GM18868 (cell line): Measurements from ENCODE around the gene NTN3.

Experiments
- ATAC-seq: cut with Tn5 transposase; IDR thresholded peaks from one replicate; pipeline ENCODE4 v1.9.1; 2021; ENCODE audit warnings: mild to moderate bottlenecking, moderate library complexity; ENCODE audit not compliant: unreplicated experiment

The NTN3 gene

DNA sequence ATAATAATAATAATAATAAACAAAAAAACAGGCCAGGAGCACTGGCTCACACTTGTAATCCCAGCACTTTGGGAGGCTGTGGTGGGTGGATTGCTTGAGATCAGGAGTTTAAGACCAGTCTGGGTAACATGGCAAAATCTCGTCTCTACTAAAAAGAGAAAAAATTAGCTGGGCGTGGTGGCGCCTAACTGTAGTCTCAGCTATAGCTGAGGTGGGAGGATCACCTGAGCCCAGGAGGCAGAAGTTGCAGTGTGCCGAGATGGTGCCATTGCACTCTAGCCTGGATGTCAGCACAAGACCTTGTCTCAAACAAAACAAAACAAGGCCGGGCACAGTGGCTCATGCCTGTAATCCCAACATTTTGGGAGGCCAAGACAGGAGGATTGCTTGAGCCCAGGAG lies 23.9 kb downstream of the NTN3 start:
- no peak for ATAC-seq

- no peak for ATAC-seq
Observed at GRCh38 chr16:2496223-2497115, 25.4 kb downstream of the NTN3 start.

DNA sequence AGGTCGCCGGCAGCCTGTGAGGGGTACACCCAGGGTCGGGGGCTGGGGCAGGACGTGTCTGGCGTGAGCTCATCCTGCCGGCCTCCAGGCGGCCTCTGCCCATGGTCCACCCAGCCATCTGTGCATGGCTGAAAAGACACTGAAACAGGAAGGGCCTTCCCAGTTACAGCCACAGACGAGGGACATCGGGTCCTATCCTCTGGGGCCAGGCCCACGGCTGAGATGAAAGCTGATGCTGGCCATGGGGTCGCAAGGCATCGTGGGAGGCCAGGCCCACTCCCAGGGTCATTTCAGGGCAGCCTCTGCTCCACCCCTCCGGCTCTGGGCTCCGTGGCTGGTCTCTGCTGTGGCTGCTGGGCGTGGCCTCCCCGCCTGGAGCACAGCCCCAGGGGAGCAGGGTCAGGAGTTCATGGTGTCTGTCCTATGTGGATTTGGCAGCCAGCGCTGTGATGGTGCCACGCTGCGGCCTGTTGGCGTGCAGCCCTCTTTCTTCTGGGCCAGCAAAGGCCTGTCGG lies 26.1 kb downstream of the NTN3 start:
- ATAC-seq = no peak

DNA sequence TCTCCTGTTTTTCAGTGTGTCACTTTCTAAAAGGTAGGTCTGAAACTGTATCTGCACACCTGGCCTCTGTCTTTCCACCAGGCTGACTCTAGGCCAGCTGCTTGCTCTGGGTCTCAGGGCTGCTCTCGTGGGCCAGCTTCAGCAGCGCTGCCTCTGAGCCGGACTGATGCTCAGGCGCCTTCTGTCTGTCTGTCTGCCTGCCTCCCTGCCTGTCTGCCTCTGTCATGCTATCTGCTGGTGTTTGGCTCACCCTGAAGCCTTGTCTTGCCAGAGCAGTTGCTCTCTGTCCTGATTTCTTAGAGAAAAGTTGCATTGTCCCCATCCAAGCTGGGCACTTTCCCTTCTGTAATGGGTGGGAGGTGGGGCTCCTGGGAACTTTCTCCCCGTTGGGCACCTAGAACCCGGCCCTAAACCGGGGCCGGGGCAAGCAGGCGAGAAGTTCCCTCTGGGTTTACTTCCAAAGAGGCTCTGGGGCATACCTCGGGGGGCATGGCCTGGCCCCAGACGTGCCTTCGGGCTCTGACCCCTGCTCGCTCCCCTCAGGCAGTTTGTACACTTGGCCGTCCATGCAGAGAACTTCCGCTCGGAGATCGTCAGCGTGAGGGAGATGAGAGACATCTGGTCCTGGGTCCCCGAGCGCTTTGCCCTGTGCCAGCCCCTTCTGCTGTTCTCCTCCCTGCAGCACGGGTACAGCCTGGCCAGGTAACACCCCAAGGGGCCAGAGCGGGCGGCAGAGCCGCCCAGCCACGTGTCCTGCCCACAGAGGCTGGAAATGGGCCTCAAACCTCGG lies 26.8 kb downstream of the NTN3 start:
- no peak for ATAC-seq

GRCh38 chr16:2498531-2499253 lies 27.6 kb downstream of the NTN3 start:
- no peak for ATAC-seq

DNA sequence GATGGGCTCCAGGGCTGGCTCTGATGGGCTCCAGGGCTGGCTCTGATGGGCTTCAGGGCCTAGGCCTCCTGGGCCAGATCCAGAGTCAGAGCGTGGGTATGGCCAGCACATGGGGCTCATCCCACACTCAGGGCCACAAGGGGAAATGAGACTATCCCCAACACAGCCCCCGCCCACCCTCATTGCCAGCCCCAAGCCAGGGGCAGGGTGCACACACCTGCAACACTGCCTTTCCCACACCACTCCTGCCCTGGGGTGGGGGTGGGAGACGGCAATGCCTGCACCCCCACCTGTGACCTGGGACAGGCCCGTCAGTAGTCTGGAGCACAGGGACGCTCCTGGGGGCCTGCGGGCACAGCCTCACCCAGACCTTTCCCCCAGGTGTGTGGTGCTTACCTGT lies 28.4 kb downstream of the NTN3 start:
- no peak for ATAC-seq

DNA sequence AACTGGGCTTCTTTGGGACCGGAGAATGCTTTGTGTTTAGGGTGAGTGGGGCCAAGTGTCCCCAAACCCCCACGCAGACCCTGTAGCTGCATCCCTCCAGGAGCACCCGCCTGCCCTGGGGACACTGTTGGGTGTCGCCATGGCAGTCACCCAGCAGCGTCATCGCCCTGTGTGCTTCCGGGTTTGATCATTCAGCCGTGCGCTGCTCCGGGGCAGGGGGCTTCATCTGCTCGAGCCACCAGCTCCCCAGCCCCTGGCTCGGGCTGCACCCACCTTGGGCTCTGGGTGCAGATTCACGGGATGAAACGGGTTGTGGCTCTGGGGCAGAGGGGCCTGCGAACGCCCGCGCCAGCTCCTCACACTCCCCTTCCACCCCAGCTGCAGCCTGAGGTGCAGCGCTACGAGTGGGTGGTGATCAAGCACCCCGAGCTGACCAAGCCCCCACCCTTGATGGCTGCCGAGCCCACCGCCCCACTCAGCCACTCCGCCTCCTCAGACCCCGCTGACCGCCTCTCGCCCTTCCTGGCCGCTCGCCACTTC lies 28.9 kb downstream of the NTN3 start:
- ATAC-seq = no peak

DNA sequence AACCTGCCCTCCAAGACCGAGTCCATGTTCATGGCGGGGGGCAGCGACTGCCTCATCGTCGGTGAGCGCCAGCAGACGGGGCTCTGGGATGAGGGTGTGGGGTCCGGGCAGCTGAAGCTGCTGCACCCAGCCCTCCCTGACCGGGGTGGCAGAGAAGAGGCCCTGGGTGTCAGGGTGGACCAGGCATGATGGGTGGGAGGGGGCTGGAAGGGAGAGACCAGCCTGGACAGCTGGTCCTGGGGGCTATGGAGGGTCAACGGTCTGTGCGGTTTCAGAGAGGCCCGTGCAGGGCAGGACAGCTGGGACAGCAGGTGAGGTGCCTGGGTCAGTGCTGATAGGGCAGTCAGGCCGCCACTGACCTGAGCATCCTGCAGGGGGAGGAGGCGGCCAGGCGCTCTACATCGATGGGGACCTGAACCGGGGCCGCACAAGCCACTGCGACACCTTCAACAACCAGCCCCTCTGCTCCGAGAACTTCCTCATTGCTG lies 29.4 kb downstream of the NTN3 start:
- no peak for ATAC-seq

DNA sequence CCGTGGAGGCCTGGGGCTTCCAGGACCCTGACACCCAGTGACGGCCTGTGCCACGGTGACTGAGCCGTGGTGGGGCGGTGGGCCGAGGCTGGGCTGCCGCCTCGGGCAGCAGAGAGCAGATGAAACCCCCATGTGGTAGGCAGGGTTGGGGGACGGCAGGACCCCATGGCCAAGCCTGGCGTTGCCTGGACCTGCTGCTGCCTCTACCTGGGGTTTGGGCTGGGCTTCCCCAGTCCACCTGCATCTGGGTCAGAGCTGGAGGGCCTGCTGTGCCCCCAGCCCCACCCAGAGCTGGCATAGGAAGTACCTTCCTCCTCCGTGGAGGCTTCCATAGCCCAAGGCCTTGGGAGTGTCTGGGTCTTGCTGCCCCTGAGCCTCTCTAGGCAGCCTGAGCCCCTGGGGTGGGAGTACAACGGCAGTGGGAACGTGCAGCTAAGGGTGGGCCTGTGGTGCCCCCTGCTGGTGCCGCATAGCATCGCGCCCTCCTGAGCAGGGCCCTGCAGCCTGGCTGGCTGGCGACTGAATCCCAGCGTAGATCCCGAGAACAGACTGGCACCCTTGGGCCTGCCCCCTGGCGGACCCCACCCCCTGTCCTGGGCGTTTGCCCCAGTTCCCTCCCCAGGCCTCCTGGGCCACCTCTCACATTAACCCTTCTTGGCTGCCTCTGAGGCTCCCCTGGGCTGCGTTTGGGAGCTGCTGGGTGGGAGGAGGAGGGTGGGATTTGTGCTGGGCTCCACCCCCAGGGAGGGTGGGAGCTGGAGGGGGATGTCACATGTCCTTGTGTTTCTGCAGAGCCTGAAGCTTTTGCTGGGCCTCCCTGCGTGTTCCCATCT lies 30.0 kb downstream of the NTN3 start:
- ATAC-seq = peak; percentile 45

DNA sequence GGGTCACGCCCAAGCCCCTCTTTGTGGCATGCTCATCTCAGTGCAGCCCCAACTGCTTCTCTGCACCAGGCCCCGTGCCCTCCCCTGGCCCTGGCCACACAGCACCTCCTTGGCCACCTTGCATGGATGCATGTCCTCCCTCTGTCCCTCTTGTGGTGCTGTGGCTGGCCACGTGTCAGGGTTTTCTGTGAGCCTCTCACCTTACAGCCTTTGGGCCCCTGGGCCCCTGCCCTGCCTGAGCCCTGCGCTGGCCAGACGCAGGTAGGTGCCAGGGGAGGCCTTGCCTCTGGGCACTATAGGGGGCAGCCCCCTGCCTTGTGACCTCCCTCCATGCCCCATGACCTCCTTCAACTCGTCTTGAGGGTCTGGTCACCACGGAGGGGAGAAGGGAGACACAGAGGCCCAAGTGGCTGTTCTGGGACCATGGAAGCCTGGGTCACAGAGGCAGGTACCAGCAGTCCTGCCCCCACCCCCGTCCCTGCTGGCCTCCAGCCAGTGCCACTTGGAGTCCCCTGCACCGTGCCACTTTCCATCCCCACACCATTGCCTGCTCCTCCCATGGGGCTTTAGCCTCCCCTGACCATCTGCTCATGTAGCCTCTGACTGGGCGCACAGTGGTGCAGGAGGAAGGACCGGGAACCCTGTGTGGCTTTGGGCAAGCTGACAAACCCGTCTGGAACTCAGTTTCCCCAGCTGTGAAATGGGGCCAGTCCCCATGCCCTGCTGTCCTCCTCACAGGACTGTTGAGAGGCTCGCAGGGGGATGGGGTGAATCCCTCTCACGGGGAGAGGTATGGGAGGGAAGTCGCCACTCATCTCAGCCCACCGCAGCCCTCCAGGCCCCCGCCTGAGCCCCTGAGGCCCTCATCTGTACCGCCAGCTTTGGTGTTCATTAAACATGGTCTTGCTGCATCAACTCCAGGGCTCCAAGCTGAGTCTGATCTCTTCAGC lies 31.1 kb downstream of the NTN3 start:
- ATAC-seq = no peak

GRCh38 chr16:2505695-2506094 lies 34.6 kb downstream of the NTN3 start:
- no peak for ATAC-seq

DNA sequence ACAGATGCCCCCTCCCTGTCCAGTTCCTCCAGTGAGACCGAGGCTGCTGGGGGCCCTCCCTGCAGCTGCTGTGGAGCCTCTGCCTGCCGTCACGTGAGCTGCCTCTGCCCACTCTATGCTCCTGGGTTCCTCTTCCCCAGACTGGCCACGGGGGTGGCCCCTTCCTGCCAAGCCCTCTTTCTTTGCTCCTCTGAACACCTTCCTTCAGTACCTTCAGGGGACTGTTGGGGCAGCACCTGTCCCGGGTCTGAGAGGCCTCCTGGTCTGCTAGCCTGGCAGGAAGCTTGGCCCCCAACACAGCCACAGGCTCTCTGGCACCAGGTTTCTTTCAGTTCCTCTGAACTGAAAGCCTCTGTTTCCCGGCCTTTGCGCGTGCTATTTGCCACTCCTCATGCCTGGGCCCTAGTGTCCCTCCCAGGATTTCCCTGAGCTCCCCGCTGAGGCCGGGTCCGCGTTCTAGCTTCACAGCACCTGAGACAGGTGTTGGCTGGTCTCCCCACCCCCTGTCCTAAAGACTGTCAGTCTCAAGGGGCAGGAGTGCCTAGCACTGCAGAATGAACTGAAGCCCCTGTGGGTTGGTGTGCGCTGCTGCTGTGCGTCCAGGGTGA lies 36.1 kb downstream of the NTN3 start:
- peak; percentile 59 for ATAC-seq

DNA sequence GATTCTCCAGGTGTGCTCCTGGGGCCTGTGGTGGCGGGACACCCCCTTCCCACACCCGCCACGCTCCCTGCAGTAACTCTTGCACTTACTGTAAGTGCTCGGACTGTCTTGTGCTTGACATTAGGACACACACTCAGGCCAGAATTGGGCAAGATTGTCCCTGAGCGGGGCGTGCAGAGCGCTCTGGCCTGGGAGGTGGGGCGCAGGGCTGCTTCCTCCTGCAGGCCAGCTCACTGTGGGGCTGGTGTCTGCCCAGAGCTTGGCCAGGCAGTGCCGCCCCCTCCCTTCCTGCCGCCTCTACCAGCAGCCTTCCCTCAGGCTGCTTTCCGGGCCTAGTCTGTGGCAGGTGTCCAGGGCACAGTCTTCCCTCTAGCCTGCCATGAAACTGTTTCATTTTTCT lies 36.6 kb downstream of the NTN3 start:
- peak; percentile 16 for ATAC-seq

GRCh38 chr16:2508722-2509400 lies 37.8 kb downstream of the NTN3 start:
- ATAC-seq = no peak

DNA sequence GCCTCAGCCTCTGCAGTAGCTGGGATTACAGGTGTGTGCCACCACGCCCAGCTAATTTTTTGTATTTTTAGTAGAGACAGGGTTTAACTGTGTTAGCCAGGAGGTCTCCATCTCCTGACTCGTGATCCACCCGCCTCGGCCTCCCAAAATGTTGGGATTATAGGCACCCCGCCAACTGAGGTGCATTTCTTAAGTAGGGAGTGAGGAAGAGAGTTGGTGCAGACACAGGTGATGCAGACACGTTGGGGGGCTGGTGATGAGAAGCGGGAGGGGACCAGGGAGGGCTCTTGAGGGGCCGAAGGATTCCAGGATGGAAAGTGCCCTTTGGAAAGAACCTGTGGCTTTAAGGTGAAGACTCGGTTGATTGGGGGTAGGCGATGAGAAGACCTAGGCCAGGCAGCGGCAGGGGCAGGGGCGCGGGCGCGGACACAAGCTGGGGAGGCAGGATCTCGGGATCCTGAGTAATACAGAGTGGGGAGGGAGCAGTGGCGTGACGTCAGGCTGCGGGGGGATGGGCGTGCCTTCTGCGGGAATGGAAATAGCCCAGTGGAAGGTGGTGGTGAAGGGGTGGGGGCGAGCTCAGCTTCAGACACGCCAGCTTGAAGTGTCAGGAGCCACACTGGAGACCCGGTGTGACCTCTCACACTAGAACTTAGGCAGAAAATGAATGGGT lies 40.2 kb downstream of the NTN3 start:
- no peak for ATAC-seq

GRCh38 chr16:2511996-2512734 lies 41.1 kb downstream of the NTN3 start:
- no peak for ATAC-seq
